NCI-H226 (cell line): ENCODE data around the gene SPATA33.
"Not testable (repeated sequence)": the region's sequence is repeated elsewhere in the genome, so short reads cannot be mapped to it uniquely, and the experiment has no call there.

Source experiments
- DNase-seq: peaks from one replicate; pipeline ENCODE4 v3.0.0-alpha.2; 2015

Gene SPATA33

DNA sequence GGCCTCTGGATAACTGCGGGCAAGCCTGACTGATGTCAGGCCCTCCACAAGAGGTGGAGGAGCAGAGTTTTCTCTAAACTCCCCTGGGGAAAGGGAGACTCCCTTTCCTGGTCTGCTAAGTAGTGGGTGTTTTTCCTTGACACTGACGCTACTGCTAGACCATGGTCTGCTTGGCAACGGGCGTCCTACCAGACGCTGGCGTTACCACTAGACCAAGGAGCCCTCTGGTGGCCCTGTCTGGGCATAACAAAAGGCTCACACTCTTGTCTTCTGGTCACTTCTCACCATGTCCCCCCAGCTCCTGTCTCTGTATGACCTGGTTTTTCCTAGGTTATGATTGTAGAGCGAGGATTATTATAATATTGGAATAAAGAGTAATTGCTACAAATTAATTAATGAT, 9.4 kb downstream of the SPATA33 start:
- not testable (repeated sequence) for DNase-seq

DNA sequence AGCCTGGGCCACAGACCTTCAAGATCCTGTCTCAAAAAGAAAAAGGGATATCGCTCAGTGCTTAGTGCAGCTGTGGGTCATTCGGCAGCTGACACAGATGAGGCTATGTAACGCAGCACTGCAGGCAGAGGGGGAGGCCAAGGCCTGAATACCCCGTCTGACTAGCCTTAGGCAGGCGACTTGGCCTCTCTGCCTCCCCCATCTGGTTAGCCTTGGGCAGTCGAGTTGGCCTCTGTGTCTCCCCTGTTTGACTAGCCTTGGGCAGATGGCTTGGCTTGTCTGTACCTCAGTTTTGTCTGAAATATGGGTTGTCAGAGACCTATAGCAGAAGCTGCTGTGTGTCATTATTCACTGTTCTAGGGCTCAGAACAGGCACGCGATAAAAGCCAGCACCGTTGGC, 10.0 kb downstream of the SPATA33 start:
- no peak for DNase-seq

DNA sequence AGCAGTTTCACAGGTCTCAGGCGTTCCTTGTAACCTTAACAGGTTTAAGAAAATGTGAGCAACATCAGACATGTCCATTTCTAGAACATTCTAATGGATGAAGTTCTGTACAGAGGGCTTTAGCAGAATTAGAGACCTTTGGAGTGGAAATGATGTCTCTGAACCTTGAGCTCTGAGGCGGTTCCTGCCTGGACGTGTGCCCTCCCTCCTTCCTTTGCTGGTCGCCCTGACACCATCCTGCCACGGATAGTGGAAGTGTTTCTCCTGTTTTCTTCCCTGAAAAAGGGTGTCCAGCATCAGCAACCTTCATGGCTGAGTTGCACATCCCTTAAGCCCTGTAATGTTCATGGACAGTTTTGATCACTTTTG, 11.1 kb downstream of the SPATA33 start:
- DNase-seq = no peak

DNA sequence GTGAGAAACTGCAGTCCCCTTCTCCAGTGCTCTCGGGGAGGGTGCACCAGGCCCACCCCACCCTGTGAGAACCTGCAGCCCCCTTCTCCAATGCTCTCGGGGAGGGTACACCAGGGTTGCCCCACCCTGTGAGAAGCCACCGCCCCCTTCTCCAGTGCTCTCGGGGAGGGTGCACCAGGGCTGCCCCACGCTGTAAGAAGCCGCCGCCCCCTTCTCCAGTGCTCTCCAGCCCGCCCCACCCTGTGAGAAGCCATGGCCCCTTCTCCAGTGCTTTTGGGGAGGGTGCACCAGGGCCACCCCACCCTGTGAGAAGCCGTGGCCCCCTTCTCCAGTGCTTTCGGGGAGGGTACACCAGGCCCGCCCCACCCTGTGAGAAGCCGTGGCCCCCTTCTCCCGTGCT, 12.1 kb downstream of the SPATA33 start:
- DNase-seq = no peak

DNA sequence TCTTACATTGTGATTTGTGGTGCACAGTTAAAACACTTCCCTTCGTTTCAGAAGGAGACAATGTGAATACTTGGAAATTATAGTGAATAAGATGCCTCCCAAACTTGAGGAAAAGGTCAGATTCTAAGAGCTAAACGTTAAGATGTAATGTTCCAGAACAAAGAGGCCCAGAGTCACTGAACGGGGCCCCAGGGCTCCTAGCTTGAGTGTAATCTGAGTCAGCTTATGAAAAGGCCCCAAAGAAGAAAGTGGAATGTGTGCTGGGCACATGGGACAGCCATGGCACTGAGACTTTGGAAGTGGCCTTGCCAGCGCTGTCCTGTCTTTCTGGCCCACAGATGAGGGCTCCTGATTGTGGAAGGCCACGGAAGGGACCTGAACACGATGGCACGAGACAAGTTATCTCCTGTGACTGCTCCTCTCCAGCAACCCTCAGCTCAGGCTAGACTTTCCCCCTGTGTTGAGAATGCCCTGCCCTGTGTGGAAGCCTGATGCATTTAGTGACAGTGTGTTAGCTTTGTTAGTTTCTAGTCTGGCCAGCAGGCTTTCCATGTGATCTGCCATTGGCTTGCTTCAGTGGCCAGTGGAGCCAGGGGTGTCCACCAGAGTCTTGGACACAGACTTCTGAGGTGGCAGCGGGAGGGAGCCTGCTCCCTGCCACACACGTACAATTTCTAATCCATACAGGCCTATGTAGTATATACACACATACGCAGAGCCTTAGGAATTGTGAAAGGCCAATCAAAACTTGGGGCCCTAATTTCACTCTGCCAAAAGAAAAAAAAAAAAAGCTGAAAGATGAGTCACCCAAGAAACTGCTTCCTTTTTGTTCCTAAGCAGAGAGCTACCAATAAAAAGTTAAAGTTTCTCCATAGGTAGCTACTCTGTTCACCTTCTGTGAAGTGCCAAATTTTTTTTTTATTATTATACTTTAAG, 13.1 kb downstream of the SPATA33 start:
- no peak for DNase-seq

DNA sequence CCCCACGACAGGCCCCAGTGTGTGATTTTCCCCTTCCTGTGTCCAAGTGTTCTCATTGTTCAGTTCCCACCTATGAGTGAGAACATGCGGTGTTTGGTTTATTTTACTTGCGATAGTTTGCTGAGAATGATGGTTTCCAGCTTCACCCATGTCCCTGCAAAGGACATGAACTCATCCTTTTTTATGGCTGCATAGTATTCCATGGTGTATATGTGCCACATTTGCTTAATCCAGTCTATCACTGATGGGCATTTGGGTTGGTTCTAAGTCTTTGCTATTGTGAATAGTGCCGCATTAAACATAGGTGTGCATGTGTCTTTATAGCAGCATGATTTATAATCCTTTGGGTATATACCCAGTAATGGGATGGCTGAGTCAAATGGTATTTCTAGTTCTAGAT, 13.9 kb downstream of the SPATA33 start:
- not testable (repeated sequence) for DNase-seq

DNA sequence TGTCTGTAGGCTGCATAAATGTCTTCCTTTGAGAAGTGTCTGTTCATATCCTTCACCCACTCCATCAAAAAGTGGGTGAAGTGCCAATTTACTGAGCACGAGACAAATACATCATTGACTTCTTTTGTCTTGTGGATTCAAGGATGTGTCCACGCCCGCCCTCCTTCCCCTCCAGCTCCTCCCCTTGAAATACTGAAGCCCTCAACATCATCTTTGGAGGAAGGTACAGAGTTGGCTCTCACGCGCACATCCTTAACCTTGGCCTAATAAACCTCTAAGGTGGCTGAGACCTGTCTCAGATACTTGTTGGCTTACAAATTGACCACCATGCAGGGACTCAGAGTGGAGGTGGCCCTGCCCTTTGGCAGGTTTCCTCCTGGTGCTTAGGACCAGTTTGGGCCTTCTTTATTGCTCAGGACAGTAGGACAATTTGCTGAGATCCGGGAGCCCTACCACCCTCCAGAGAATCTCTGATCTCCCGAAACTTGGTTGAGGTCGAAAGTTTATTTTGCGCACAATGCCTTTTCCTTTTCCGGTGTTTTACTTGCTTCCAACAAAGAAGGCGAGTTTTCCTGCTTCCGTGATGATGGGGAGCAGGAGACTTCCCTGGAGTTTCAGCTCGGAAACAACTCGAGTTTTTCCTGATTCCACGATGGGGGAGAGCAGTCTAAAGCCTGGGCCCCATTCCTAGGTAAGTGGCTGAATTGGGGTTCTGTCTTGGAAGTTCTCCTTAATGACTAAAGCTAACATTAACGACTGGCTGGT, 14.7 kb downstream of the SPATA33 start:
- no peak for DNase-seq

DNA sequence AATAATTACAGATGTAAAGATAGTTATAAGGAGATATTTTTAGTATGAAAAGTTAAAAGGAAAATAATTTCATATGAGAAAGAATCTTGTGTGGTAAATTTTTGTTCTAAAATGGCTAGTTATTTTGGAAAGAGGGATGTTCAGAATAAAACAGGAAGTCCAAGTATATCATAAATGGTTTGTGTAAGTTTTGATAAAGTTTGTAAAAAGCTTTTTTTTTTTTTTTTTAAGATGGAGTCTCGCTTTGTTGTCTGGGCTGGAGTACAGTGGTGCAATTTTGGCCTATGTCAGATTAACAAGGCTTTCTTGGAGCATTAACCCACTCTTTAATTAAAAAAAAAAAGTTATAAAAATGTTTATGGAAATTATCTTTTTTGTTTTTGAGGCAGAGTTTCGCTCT, 20.6 kb downstream of the SPATA33 start:
- no peak for DNase-seq

DNA sequence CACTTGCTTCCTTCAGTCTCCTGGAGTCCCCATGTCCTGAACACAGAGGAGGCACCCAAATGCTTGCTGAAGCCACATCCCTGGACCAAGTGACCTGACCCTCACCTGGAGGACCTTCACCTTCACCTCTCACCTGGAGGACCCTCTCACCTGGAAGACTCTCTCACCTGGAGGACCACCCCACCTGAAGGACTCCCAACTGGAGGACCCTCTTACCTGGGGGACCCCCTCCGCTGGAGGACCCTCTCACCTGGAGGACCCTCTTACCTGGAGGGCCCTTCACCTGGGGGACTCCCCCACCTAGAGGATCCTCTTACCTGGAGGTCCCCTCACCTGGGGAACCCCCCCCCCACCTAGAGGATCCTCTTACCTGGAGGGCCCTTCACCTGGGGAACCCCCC, 28.3 kb downstream of the SPATA33 start:
- DNase-seq = no peak

DNA sequence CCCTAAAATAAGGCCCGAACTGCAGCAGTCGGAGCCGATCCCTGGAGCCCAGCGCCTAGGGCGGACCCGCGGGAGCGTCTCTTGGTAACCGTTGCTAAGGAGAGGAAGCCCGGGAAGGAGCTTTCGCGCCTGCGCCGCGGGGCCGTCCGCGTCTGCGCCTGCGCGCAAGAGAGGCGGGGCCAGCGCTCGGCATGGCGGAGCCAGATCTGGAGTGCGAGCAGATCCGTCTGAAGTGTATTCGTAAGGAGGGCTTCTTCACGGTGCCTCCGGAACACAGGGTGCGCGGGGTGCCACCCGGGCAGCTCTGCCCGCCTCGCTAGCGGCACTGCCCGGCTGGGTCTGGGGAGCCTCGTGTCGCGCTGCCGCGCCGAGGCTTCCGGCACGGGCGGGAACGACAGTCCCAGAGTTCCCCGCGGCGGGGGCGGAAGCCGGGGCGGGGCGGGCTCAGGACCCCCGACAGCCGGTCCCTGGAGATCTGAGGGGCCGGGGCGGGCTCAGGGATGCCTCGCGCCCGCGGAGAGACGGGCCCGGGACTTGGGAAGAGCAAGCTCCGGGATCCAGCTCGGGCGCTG, 29.0 kb downstream of the SPATA33 start, which contains the start of gene CDK10:
Gene CDK10 (plus strand): TSS at position 170 of the 572 bp plus-strand sequence. CDS start 22 bp downstream, at position 192.
- peak; percentile 71 for DNase-seq

DNA sequence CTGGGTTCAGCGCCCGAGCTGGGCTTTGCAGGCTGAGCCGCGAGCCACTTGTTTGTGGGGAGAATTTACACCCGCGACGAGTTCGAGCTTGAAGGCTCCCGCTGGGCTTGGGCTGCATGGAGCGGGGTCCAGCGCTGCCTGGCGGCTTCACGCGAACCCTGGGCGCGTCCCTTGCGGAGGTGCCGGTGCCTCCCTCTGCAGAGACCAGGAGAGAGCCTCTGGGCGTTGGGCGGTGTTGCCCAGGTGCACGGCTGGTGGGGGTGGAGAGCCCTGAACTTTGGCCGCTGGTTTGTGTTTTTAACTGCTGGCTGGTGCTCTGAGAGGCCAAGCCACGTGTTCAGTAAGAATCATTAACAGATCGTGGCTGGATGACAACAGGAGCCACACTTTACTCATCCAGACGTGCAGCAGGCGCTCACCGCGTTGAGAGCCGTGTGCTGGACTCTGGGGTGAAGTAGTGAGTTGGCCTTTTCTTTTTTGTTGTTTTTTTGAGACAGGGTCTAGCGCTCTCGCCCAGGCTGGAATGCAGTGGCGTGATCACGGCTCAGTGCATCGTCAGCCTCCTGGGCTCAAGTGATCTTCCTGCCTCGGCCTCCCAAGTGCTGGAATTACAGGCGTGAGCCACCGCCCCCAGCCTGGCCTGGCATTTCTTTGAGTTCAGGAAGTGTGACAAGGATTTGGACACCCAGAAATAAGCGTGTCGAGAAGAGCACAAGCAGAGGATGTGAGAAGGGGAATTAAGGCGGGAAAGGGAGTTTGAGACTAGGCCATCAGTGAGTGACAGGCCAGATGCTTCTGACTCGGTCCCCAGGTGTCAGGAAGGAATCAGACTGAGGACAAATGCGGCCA, 29.7 kb downstream of the SPATA33 start:
- no peak for DNase-seq

DNA sequence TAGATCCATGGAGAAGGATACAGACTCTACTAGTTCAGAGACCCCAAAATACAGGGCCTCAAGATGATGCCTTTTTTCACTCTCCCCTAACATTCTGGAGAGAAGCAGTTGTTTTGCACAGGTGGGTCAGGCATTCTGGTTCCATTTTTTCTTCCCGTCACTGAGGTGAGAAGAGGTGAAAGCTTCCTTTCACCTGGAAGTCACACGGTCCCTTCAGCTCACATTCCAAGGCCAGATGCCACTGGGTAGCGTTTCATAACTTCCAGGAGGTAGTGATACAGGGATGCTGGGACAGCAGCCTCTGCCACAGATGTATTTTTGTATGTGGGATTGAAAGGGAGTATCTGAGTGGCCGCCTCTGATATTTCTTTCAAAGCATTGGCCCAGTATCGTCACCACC, 30.8 kb downstream of the SPATA33 start:
- DNase-seq = no peak

DNA sequence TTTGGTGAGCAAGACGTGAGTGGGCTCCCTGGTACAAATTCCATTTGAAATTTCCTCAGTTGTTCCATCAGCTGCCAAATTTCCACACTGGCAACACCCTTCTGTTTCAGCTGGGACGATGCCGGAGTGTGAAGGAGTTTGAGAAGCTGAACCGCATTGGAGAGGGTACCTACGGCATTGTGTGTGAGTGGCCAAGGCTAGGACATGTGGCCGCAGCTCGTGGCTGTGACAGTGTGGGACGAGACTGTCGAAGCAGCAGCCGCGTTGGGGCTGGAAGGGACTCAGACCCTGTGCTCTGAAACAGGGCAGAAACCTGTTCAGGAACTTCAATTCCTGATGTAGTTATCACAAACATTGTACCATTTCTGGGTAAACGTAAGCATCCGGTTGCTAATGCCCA, 31.5 kb downstream of the SPATA33 start:
- DNase-seq = no peak

DNA sequence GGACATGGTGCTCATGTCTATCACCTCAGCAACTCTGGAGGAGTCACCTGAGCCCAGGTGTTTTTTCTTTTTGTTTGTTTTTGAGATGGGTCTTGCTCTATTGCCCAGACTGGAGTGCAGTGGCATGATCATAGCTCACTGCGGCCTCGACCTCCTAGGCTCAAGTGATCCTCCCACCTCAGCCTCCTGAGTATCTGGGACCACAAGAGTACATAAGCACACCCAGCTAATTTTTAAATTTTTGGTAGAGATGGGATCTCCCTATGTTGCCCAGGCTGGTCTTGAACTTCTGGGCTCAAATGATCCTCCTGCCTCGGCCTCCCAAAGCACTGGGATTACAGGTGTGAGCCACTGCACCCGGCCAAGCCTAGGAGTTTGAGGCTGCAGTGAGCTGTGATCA, 32.0 kb downstream of the SPATA33 start:
- DNase-seq = not testable (repeated sequence)

DNA sequence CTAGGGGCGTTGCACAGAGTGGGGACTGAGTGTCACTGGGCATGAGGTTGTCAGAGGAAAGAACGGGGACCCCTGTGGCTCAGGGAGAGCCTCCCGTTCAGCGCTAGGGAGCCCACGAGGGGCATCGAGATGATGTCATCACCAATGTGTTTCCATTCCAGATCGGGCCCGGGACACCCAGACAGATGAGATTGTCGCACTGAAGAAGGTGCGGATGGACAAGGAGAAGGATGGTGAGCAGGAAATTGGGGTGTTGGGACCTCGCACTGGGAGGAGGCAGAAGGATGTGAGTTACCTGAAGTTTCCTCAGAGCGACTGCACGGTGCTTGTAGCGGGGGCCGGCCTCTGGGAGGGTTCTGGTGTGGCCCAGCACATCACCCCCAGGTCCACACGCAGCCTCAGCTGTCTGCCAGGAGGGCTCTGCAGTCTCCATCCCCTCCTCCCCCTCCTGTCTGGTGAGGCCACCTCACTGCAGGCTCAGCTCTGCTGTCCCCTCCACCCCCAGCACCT, 32.8 kb downstream of the SPATA33 start:
- DNase-seq = no peak

DNA sequence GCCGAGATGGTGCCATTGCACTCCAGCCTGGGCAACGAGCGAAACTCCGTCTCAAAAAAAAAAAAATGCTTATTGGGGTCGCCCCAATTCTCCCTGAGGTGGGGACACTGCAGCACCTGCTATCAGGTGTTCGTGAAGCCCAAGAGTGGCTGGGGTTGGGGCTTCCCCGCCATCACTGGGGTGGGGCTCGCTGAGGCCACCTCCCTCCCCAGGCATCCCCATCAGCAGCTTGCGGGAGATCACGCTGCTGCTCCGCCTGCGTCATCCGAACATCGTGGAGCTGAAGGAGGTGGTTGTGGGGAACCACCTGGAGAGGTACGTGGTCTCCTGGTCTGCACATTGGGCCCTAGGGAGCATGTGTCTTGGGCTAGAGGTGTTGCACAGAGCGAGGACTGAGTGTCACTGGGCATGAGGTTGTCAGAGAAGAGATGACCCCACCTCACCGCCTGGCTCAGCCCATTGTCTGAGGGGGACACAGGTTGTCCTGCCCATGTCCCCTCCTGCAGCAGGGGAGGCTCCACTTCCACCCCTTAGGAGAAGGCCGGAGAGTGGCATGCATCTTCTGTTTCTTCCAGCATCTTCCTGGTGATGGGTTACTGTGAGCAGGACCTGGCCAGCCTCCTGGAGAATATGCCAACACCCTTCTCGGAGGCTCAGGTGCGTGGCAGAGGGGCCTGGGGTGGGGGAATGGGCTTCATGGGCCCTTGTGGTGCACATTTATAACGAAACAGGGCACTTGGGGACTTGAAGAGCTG, 33.8 kb downstream of the SPATA33 start:
- no peak for DNase-seq

DNA sequence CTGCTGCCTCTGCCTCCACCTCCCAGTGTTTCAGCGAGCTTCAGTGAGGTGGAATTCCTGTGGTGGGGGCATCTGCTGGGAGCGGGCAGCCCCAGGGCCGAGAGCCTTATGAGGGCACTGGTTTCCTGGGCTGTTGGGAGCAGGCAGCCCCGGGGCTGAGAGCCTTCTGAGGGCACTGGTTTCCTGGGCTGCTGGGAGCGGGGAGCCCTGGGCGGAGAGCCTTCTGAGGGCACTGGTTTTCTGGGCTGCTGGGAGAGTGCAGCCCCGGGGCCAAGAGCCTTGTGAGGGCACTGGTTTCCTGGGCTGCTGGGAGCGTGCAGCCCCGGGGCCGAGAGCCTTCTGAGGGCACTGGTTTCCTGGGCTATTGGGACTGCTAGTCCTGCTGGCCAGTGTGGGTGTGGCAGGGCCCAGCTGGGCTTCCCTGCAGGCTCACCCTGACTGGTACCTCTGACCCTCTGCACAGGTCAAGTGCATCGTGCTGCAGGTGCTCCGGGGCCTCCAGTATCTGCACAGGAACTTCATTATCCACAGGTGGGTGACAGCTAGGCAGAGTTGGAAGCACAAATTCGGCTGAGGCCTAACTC, 34.4 kb downstream of the SPATA33 start:
- DNase-seq = no peak

DNA sequence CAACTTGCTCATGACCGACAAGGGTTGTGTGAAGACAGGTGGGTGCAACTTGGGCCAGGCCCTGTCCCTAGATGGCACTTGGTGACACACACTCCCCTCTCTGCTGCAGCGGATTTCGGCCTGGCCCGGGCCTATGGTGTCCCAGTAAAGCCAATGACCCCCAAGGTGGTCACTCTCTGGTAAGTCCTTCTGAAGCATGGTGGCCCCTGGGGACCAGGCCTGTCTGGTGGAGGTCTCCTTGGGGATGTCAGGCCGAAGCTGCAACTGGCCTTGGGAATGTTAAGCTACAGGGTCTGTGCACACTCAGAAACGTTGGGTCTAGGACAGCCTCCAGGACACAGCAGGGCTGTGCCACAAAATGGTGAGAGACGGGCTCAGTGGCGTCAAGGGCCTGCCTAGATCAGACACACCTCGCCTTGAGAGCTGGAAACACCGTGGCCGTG, 35.7 kb downstream of the SPATA33 start:
- DNase-seq = no peak

DNA sequence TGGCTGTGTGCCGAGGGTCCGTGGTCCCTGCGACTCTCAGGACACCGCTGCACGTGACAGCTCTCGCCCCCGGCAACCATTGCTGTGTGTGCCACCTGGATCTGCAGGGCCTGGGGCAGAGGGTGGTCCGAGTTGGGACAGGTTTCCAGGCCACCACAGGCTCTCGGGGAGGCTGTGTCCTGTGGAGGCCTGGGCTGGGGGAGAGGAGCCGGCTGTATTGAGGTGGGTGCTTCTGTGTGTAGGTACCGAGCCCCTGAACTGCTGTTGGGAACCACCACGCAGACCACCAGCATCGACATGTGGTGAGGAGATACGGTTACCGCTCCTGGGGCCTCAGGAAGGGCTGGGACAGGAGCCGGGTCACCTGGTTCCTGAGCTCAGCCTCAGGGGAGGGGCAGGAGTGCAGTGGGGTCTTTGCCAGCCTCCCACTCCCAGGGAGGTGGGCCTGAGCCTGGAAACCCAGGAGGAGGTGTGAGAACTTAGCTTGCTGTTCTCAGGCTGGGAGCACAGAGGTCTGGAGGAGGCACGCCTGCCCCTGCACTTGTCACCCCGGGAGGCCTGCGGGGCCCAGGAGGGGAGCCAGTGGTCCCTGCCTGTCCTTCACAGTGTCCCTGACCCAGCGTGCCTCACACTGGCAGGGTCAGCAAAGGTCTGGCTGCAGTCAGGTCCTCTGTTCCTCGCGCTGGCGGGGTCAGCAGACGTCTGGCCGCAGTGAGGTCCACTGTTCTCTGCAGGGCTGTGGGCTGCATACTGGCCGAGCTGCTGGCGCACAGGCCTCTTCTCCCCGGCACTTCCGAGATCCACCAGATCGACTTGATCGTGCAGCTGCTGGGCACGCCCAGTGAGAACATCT, 36.5 kb downstream of the SPATA33 start:
- no peak for DNase-seq

DNA sequence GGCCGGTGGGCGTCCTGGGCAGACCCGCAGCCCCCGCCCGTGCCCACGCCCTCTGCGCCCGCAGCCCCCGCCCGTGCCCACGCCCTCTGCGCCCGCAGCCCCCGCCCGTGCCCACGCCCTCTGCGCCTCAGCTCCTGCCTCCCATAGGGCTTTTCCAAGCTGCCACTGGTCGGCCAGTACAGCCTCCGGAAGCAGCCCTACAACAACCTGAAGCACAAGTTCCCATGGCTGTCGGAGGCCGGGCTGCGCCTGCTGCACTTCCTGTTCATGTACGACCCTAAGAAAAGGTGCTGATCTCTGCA, 37.1 kb downstream of the SPATA33 start:
- not testable (repeated sequence) for DNase-seq
